ENCODE data around the gene C3orf49. TPM values are rescaled to one million over a fixed set of nuclear protein-coding genes. Genes with fewer than 3 reads are reported as not detected.

Gene C3orf49
- total and polyA plus RNA-seq, 2 of the 13 experiments (the other 11 are each of a cell fraction or from before 2014, with no cell fraction given): not detected

- TF ChIP-seq ZNF550 (CRISPR knock-in tag; IDR thresholded peaks at IDR 0.05; ENCODE audit: borderline replicate concordance) (no peak), ZFP36L1 (CRISPR knock-in tag; IDR thresholded peaks at IDR 0.05) (0 out of 2 replicates have a peak, but pooled peaks have one; percentile 29), ZNF225 (CRISPR knock-in tag; IDR thresholded peaks at IDR 0.05) (no peak), GPBP1L1 (CRISPR knock-in tag; IDR thresholded peaks at IDR 0.05) (no peak), ZNF446 (CRISPR knock-in tag; IDR thresholded peaks at IDR 0.05) (no peak), PBX3 (CRISPR knock-in tag; IDR thresholded peaks at IDR 0.05; ENCODE audit: borderline replicate concordance) (no peak), HOXD1 (CRISPR knock-in tag; IDR thresholded peaks at IDR 0.05) (no peak), ZNF792 (CRISPR knock-in tag; IDR thresholded peaks at IDR 0.05) (no peak), ZNF790 (CRISPR knock-in tag; IDR thresholded peaks at IDR 0.05; ENCODE audit: borderline replicate concordance) (no peak), YEATS4 (CRISPR knock-in tag; IDR thresholded peaks at IDR 0.05; ENCODE audit: borderline replicate concordance) (no peak), FOXP4 (CRISPR knock-in tag; IDR thresholded peaks at IDR 0.05) (no peak), MATR3 (CRISPR knock-in tag; IDR thresholded peaks at IDR 0.05) (no peak), ZNF616 (CRISPR knock-in tag; IDR thresholded peaks at IDR 0.05; ENCODE audit: low read depth) (no peak), ZNF569 (CRISPR knock-in tag; IDR thresholded peaks at IDR 0.05; ENCODE audit: borderline replicate concordance) (no peak), MTERF4 (CRISPR knock-in tag; IDR thresholded peaks at IDR 0.05) (no peak), CENPBD1 (CRISPR knock-in tag; IDR thresholded peaks at IDR 0.05; ENCODE audit: borderline replicate concordance, low read depth) (no peak), SPEN (CRISPR knock-in tag; IDR thresholded peaks at IDR 0.05; ENCODE audit: low read depth) (no peak), CAMTA2 (CRISPR knock-in tag; IDR thresholded peaks at IDR 0.05; ENCODE audit: borderline replicate concordance) (no peak), DZIP1 (CRISPR knock-in tag; IDR thresholded peaks at IDR 0.05) (no peak), RFX5 (IDR thresholded peaks at IDR 0.05; ENCODE audit: low read depth, low read length) (no peak)
These were observed 45.2 kb downstream of the C3orf49 start (continued) for GRCh38 chr3:63864008-63864964.

Data from HepG2 (cell line).